ENCODE data around the gene PPP1R9A.

Gene PPP1R9A

DNA sequence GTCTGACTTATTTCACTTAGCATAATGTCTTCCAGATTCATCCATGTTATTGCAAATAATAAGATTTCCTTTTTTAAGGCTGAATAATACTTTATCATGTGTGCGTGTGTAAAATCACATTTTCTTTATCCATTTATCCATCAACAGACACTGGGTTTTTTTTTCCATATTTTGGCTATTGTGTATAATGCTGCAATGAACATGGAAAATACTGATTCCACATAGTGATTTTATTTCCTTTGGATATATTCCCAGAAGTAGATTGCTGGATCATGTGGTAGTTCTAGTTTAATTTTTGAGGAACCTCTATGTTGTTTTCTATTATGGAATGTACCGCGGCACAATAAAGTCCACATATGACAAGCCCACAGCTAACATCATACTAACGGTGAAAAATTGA lies 236.9 kb downstream of the PPP1R9A start:
- no peaks in the 10 kb centered on the region for H3K36me3 ChIP-seq (replicated peaks in 1 of 2; ENCODE audit: control insufficient read depth in 2 of 2, insufficient read depth in 2 of 2, low read length in 2 of 2)
- no peak overlapping the region for H3K18ac ChIP-seq (ENCODE audit: low read length)
- H4K91ac ChIP-seq (ENCODE audit: low read depth, low read length, poor library complexity) = no peak overlapping the region
- no peak overlapping the region for H2BK12ac ChIP-seq (ENCODE audit: low read length)
- no peak overlapping the region for H2BK5ac ChIP-seq (ENCODE audit: low read length)
- H3K27ac ChIP-seq (replicated peaks; ENCODE audit: low read length) = no peak overlapping the region
- no CpG with 5 or more reads among the region's 4 CpGs for WGBS, 2 donors (ENCODE audit: extremely low coverage in 2 of 2, insufficient read length in 2 of 2, insufficient replicate concordance in 1 of 2)
- no peak overlapping the region for H2AFZ ChIP-seq (ENCODE audit: low read length)
- no peak overlapping the region for H2AK5ac ChIP-seq (ENCODE audit: low read depth, low read length)
- no peak overlapping the region for H2BK120ac ChIP-seq (ENCODE audit: low read depth, low read length)
- H3K14ac ChIP-seq (ENCODE audit: low read length) = no peak overlapping the region
- no peaks in the 10 kb centered on the region for H3K27me3 ChIP-seq (ENCODE audit: control insufficient read depth in 3 of 3, insufficient read depth in 3 of 3, low read depth in 1 of 3, low read length in 3 of 3)
- H3K4me2 ChIP-seq (ENCODE audit: insufficient read depth, low read length, poor library complexity, severe bottlenecking) = no peak overlapping the region
- H3K4me3 ChIP-seq (ENCODE audit: low read length in 2 of 2) = no peak overlapping the region
- no peak for DNase-seq (ENCODE audit: low spot score)
- H3K9me3 ChIP-seq (replicated peaks in 1 of 2; ENCODE audit: control insufficient read depth in 2 of 2, insufficient read depth in 1 of 2, low read depth in 1 of 2, low read length in 2 of 2) = no peaks in the 10 kb centered on the region
- no peak overlapping the region for H3K9ac ChIP-seq (ENCODE audit: low read depth, low read length, poor library complexity)
- no peak overlapping the region for H4K8ac ChIP-seq (ENCODE audit: low read depth, low read length)
- no peak overlapping the region for H3K4ac ChIP-seq (ENCODE audit: low read length)
- no peaks in the 10 kb centered on the region for H3K4me1 ChIP-seq (ENCODE audit: control insufficient read depth in 2 of 2, insufficient read depth in 1 of 2, low read depth in 1 of 2, low read length in 2 of 2)
- no peak overlapping the region for H2BK15ac ChIP-seq (ENCODE audit: low read length)
- no peaks in the 10 kb centered on the region for H3K79me1 ChIP-seq (ENCODE audit: low read depth, low read length)
- H3K23ac ChIP-seq (ENCODE audit: low read depth, low read length, poor library complexity) = no peak overlapping the region

DNA sequence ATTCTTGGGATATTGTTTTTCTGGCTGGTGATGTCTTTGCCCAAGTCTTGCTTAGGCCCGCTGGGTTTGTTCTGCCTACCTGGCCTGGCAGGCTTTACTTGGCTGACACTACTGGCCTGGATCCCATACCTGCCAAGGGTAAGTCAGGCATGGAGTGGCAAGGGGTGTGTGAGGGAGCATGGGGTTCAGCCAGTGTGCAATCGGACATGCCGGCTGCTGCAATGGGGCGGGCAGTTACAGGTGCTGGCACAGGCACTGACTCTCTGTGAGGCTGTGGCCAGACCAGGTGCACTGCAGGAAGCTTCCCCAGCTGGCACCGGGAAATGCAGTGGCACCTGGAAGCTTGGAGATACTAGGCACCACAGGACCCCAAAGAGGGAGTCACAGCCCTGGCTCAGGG lies 248.6 kb downstream of the PPP1R9A start:
- no peak overlapping the region for H3K14ac ChIP-seq (ENCODE audit: low read length)
- H2BK15ac ChIP-seq (ENCODE audit: low read length) = no peak overlapping the region
- H2BK12ac ChIP-seq (ENCODE audit: low read length) = no peak overlapping the region
- H3K4me2 ChIP-seq (ENCODE audit: insufficient read depth, low read length, poor library complexity, severe bottlenecking) = no peak overlapping the region
- no peak overlapping the region for H3K18ac ChIP-seq (ENCODE audit: low read length)
- H4K8ac ChIP-seq (ENCODE audit: low read depth, low read length) = no peak overlapping the region
- no peak overlapping the region for H4K91ac ChIP-seq (ENCODE audit: low read depth, low read length, poor library complexity)
- no peaks in the 10 kb centered on the region for H3K27me3 ChIP-seq (ENCODE audit: control insufficient read depth in 3 of 3, insufficient read depth in 3 of 3, low read depth in 1 of 3, low read length in 3 of 3)
- H3K79me1 ChIP-seq (ENCODE audit: low read depth, low read length) = no peaks in the 10 kb centered on the region
- no peaks in the 10 kb centered on the region for H3K4me1 ChIP-seq (ENCODE audit: control insufficient read depth in 2 of 2, insufficient read depth in 1 of 2, low read depth in 1 of 2, low read length in 2 of 2)
- H3K4me3 ChIP-seq (ENCODE audit: low read length in 2 of 2) = peak overlapping the region in 1 of 2 donors; percentile 67
- H3K4ac ChIP-seq (ENCODE audit: low read length) = no peak overlapping the region
- no peak for DNase-seq (ENCODE audit: low spot score)
- no peaks in the 10 kb centered on the region for H3K36me3 ChIP-seq (replicated peaks in 1 of 2; ENCODE audit: control insufficient read depth in 2 of 2, insufficient read depth in 2 of 2, low read length in 2 of 2)
- H2BK120ac ChIP-seq (ENCODE audit: low read depth, low read length) = no peak overlapping the region
- H2AFZ ChIP-seq (ENCODE audit: low read length) = no peak overlapping the region
- peaks cover 0 to 4% of the 10 kb centered on the region in 2 donors for H3K9me3 ChIP-seq (replicated peaks in 1 of 2; ENCODE audit: control insufficient read depth in 2 of 2, insufficient read depth in 1 of 2, low read depth in 1 of 2, low read length in 2 of 2)
- H3K27ac ChIP-seq (replicated peaks; ENCODE audit: low read length) = no peak overlapping the region
- H2AK5ac ChIP-seq (ENCODE audit: low read depth, low read length) = no peak overlapping the region
- H2BK5ac ChIP-seq (ENCODE audit: low read length) = no peak overlapping the region
- no CpG with 5 or more reads among the region's 5 CpGs for WGBS, 2 donors (ENCODE audit: extremely low coverage in 2 of 2, insufficient read length in 2 of 2, insufficient replicate concordance in 1 of 2)
- no peak overlapping the region for H3K23ac ChIP-seq (ENCODE audit: low read depth, low read length, poor library complexity)
- H3K9ac ChIP-seq (ENCODE audit: low read depth, low read length, poor library complexity) = no peak overlapping the region

DNA sequence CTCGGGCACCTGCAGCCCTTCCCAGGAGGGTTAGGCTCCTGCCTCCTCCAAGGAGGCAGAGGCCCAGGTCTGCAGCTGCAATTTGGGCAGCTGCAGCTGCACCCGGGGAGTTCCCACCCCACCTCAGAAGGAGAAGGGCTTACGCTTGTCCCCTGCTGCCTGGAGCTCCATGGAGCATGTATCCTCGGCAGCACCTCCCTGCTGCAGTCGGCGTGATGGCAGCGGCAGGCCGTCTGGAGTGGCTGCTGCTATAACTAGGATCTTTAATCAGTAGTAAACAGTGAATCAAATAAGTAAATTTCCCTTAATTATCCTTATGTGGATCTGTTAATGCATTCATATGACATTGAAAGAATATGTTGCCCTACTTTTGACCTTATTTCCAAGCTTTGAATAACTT lies 250.0 kb downstream of the PPP1R9A start:
- DNase-seq (ENCODE audit: low spot score) = no peak
- H4K8ac ChIP-seq (ENCODE audit: low read depth, low read length) = no peak overlapping the region
- no peak overlapping the region for H2BK120ac ChIP-seq (ENCODE audit: low read depth, low read length)
- no peak overlapping the region for H3K27ac ChIP-seq (replicated peaks; ENCODE audit: low read length)
- no peak overlapping the region for H3K4me3 ChIP-seq (ENCODE audit: low read length in 2 of 2)
- H2BK15ac ChIP-seq (ENCODE audit: low read length) = no peak overlapping the region
- no peak overlapping the region for H2BK5ac ChIP-seq (ENCODE audit: low read length)
- H3K9ac ChIP-seq (ENCODE audit: low read depth, low read length, poor library complexity) = no peak overlapping the region
- H3K4ac ChIP-seq (ENCODE audit: low read length) = no peak overlapping the region
- no peak overlapping the region for H3K14ac ChIP-seq (ENCODE audit: low read length)
- WGBS, 2 donors (ENCODE audit: extremely low coverage in 2 of 2, insufficient read length in 2 of 2, insufficient replicate concordance in 1 of 2) = no CpG with 5 or more reads among the region's 8 CpGs
- H3K79me1 ChIP-seq (ENCODE audit: low read depth, low read length) = no peaks in the 10 kb centered on the region
- H3K4me2 ChIP-seq (ENCODE audit: insufficient read depth, low read length, poor library complexity, severe bottlenecking) = no peak overlapping the region
- H2AK5ac ChIP-seq (ENCODE audit: low read depth, low read length) = no peak overlapping the region
- H4K91ac ChIP-seq (ENCODE audit: low read depth, low read length, poor library complexity) = no peak overlapping the region
- H3K36me3 ChIP-seq (replicated peaks in 1 of 2; ENCODE audit: control insufficient read depth in 2 of 2, insufficient read depth in 2 of 2, low read length in 2 of 2) = no peaks in the 10 kb centered on the region
- no peak overlapping the region for H2AFZ ChIP-seq (ENCODE audit: low read length)
- H3K9me3 ChIP-seq (replicated peaks in 1 of 2; ENCODE audit: control insufficient read depth in 2 of 2, insufficient read depth in 1 of 2, low read depth in 1 of 2, low read length in 2 of 2) = peaks cover 0 to 4% of the 10 kb centered on the region in 2 donors
- H3K27me3 ChIP-seq (ENCODE audit: control insufficient read depth in 3 of 3, insufficient read depth in 3 of 3, low read depth in 1 of 3, low read length in 3 of 3) = no peaks in the 10 kb centered on the region
- H3K4me1 ChIP-seq (ENCODE audit: control insufficient read depth in 2 of 2, insufficient read depth in 1 of 2, low read depth in 1 of 2, low read length in 2 of 2) = no peaks in the 10 kb centered on the region
- no peak overlapping the region for H3K18ac ChIP-seq (ENCODE audit: low read length)
- no peak overlapping the region for H2BK12ac ChIP-seq (ENCODE audit: low read length)
- no peak overlapping the region for H3K23ac ChIP-seq (ENCODE audit: low read depth, low read length, poor library complexity)

DNA sequence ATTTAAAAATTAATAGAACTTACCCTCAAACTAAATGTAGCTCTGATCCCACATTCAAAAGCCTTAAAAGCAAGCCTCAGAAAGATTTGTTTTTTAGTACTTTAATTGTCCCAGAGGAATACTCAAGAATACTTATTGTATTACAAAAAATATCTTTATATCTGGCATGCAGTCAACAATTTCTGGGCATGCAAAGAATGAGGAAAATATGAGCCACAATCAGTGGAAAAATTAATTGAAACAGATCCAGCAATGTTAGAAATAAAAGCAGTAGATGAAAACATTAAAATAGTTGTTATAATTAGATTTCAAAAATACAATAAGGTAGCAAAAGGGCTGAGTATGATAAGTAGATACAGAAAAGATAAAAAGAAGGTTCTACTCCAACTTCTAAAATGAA lies 262.3 kb downstream of the PPP1R9A start:
- Histone ChIP-seq H3K27me3 (ENCODE audit: control insufficient read depth in 3 of 3, insufficient read depth in 3 of 3, low read depth in 1 of 3, low read length in 3 of 3) (no peaks in the 10 kb centered on the region), H2BK12ac (ENCODE audit: low read length) (no peak overlapping the region), H4K8ac (ENCODE audit: low read depth, low read length) (no peak overlapping the region), H3K9me3 (replicated peaks in 1 of 2; ENCODE audit: control insufficient read depth in 2 of 2, insufficient read depth in 1 of 2, low read depth in 1 of 2, low read length in 2 of 2) (peaks cover 0 to 12% of the 10 kb centered on the region in 2 donors), H3K23ac (ENCODE audit: low read depth, low read length, poor library complexity) (no peak overlapping the region), H3K27ac (replicated peaks; ENCODE audit: low read length) (no peak overlapping the region), H2BK15ac (ENCODE audit: low read length) (no peak overlapping the region), H3K4me1 (ENCODE audit: control insufficient read depth in 2 of 2, insufficient read depth in 1 of 2, low read depth in 1 of 2, low read length in 2 of 2) (no peaks in the 10 kb centered on the region), H2BK5ac (ENCODE audit: low read length) (no peak overlapping the region), H3K14ac (ENCODE audit: low read length) (no peak overlapping the region), H2BK120ac (ENCODE audit: low read depth, low read length) (no peak overlapping the region), H3K4ac (ENCODE audit: low read length) (no peak overlapping the region), H3K36me3 (replicated peaks in 1 of 2; ENCODE audit: control insufficient read depth in 2 of 2, insufficient read depth in 2 of 2, low read length in 2 of 2) (no peaks in the 10 kb centered on the region), H2AFZ (ENCODE audit: low read length) (no peak overlapping the region), H3K4me3 (ENCODE audit: low read length in 2 of 2) (no peak overlapping the region), H2AK5ac (ENCODE audit: low read depth, low read length) (no peak overlapping the region), H3K18ac (ENCODE audit: low read length) (no peak overlapping the region), H3K9ac (ENCODE audit: low read depth, low read length, poor library complexity) (no peak overlapping the region), H3K79me1 (ENCODE audit: low read depth, low read length) (no peaks in the 10 kb centered on the region), H4K91ac (ENCODE audit: low read depth, low read length, poor library complexity) (no peak overlapping the region), H3K4me2 (ENCODE audit: insufficient read depth, low read length, poor library complexity, severe bottlenecking) (no peak overlapping the region)
- no peak for DNase-seq (ENCODE audit: low spot score)
